SH-SY5Y (cell line): ENCODE data around the gene ING4.

Experiments
- GATA2 ChIP-seq: IDR thresholded peaks from 2 replicates; pipeline ENCODE4 v1.6.1; 2011; ENCODE audit warnings: mild to moderate bottlenecking, low read depth, low read length
- GATA3 ChIP-seq: IDR thresholded peaks from 2 replicates; pipeline ENCODE4 v1.6.1; 2011; ENCODE audit warnings: low read depth, mild to moderate bottlenecking, low read length, moderate library complexity

Gene ING4

GRCh38 chr12:6650832-6651231 lies 12.1 kb downstream of the ING4 start:
- TF ChIP-seq GATA3: no peak
- no peak for TF ChIP-seq GATA2

- TF ChIP-seq GATA2: no peak
- no peak for TF ChIP-seq GATA3
These were observed 15.8 kb downstream of the ING4 start, which contains the start of gene ACRBP for GRCh38 chr12:6647083-6647604. Gene ACRBP, minus strand, starts transcription at chr12:6647432. Its CDS starts 66 bp downstream, at chr12:6647366.

DNA sequence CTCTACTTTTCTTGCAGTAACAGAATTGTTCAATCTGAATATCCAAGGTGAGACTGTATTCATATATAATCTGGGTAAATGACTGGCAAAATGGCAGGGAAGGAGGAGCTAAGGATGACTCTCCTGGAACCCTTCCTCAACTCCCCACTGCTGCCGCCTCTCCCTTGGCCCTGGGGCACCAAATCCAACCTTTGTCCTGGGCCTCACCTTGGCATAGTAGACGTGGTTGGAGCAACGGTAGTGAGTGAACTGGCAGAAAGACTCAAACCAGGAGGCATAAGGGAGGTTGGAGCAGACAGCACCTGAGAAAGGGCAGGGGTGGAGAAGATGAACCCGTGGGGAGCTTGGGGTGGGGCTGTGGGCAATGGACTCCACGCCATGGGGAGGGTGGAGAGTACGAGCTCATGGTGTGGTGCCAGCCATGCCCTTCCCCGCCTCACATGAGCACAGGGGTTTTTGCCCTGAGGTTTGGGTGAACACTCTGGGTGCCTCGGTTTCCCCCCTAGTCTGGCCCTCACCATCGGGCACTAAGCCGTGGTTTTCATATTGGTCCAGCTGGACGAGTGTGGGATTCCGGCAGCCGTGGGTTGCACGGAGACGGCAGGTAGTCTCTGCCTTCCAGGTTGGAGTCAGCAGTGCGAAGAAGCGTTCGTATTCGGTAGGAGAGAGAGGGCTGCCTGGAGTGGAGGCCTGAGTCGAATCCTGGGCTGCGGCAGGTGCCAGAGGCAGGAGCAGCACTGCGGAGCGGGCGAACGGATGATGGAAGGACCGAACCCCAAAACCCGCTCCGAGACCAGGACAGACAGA lies 16.4 kb downstream of the ING4 start:
- TF ChIP-seq GATA3 (no peak), GATA2 (no peak)

DNA sequence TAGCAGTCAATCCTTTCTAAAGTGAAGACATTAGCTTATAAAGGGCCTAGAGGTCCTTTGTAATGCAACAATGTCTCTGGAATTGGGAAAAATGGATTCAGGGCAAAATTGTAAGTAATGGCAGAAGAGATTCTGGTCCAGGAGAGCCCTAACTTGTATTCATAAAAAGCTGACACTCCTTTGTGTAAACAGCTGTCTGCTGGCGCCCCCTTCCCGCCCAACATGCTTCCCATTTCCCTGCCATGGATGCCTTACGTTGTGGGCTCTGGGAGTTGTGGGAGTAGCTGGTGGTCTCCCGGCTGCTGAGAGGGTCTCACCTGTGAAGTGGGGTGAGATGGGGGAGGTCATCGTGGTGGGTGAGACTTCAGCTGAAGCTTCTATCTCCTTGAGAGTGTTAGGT lies 18.0 kb downstream of the ING4 start:
- TF ChIP-seq GATA2: no peak
- TF ChIP-seq GATA3: no peak

DNA sequence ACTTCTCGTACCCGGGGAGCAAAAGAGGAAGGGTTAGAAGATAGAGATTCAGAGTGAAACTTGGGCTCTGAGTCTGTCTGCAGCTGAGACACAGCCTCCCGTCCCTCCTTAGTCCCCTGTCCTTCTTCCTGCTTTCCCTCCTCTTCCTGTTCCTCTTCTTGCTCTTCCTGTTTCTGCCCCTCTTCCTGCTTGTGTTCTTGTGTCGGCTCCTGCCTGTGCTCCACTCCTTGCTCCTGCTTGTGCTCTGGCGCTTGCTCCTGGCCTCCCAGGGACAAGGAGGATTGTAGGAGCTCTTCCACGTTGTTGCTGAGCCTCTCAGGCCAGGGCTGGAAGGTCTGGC lies 18.7 kb downstream of the ING4 start:
- TF ChIP-seq GATA3: no peak
- TF ChIP-seq GATA2: no peak

DNA sequence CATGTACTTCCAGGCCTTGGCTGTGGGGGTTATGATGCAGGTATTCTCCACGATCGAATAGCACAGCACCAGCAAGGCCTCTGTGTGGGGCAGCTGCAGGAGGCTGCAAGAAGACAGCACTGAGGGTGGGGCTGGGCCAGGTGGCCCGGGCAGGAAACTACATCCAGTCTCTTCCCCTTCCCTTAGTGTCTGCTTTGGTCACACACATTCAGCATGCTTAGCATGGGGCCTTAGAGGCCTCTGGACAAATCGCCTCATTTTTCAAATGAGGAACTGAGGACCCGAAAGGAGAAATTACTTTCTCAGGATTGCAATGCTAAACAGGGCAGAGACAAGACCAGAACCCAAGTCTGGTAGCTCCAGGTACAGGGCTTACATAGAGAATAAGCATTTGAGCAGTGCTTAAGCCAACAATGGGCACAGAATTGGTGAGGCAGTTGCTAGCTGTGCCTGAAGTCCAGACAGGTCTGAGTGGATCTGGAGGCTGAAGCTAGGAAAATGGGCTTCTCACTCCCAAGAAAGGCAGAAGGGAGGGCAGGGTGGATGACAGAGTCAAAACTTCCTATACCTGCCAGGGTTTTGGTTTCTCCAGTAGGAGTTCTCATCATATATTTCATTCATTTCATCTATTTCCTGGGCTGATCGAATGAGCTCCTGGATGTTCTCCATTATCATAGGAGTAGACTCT lies 19.2 kb downstream of the ING4 start:
- TF ChIP-seq GATA2 (no peak), GATA3 (no peak)

GRCh38 chr12:6641131-6641530 lies 21.8 kb downstream of the ING4 start:
- TF ChIP-seq GATA2: no peak
- TF ChIP-seq GATA3: no peak

DNA sequence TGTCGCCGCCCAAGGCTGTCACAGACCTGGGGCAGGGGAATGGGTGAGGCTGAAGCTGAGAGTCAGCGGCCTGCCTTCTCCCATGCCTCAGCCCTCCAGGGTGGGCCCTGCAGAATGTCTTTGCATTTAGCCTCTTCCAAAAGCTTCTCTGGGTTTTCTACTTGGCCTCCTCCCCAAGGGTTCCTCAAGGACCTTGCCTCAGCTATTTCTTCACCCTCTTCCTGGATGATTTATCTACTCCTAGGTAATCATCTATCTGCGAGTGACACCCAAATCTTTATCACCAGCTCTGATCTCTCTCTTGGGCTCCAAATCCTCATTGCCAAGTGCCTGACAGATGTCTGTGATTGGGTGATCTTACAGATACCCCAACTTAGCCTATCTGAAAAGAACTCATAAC lies 22.4 kb downstream of the ING4 start:
- TF ChIP-seq GATA3: no peak
- no peak for TF ChIP-seq GATA2

DNA sequence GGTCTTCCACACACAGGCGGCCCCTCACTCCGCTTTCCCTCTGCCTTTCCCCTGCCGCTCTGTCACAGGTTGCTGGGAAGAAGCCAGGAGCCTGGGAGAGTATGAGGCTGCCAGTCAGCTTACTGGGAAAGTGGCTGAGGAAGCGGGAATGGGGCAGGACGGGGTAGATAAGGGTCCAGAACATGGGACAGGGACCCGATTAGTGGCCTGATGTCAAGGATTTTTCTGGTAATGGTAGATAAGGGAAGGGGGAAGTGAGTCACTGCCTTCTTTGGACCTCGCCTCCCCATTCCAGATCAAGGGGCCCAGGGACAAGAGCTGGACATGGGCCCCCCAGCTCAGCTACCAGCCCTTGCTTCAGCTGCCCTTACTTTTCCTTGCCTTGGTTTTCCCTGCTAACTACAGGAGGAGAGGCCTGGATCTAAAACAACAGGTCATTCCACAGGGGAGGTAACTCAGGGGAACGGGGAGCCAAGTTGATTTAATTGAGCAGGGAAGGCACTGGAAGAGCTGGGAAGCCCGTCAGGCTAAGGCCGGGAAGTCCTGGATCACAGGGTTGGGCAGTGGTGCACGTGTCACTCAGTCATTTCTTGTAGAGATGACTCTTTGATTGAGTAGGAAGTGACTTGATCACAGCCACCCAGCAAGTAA lies 23.6 kb downstream of the ING4 start:
- no peak for TF ChIP-seq GATA2

DNA sequence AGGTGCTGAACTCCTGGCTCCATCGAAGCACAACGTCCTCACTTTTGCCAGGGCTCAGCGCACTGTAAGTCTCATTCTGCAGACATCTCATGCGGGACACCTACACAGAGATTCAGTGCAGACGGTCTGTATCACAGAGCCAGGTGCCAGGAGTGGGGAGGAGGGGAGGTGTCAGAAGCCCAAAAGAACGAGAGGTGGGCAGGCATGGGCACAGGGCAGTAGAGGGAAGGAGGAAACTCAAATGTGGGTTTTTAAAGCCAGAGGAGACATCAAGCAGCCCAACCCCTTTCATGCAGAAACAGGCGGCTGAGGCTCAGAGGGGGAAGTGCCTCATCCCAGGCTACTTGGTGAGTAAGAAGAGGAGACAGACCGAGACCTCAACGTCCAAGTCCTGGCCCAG lies 24.6 kb downstream of the ING4 start:
- no peak for TF ChIP-seq GATA2
- TF ChIP-seq GATA3: no peak

- TF ChIP-seq GATA2 (no peak), GATA3 (no peak)
These were observed 26.9 kb downstream of the ING4 start, which contains the start of gene LPAR5 for GRCh38 chr12:6635856-6636531. Gene LPAR5, minus strand, starts transcription at chr12:6635959. Its CDS starts 14,711 bp downstream, at chr12:6621248.

DNA sequence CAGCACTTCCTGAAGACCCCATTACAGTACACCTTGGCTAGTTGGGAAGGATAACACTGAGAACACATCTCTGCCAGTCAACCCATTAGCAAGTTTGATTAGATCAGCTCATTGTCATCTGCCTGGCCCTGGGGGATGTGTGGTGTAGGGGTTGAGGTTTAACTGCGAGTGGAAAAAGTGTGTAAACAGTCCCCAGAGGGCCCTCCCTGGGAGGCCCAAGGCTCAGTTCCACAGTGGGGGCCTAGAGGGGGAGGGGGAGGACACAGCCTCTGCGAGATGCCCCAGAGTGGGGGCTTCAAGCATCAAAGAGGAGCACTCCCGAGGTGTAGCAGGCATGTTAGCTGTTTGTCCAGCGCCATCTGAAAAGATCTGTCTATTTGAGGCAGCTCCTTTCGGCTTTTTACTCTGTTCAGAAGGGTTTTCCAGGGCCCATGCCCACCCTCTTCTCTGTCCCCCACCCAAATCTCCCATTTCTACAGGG lies 27.5 kb downstream of the ING4 start:
- TF ChIP-seq GATA3 (no peak), GATA2 (peak; percentile 43; the same call in 1 of the 2 replicates)

GRCh38 chr12:6632026-6632983 lies 30.6 kb downstream of the ING4 start:
- no peak for TF ChIP-seq GATA3
- TF ChIP-seq GATA2: no peak

GRCh38 chr12:6631549-6631961 lies 31.4 kb downstream of the ING4 start:
- TF ChIP-seq GATA3 (no peak), GATA2 (no peak)
